Measurements from ENCODE around the gene CECR2.

CECR2 gene

DNA sequence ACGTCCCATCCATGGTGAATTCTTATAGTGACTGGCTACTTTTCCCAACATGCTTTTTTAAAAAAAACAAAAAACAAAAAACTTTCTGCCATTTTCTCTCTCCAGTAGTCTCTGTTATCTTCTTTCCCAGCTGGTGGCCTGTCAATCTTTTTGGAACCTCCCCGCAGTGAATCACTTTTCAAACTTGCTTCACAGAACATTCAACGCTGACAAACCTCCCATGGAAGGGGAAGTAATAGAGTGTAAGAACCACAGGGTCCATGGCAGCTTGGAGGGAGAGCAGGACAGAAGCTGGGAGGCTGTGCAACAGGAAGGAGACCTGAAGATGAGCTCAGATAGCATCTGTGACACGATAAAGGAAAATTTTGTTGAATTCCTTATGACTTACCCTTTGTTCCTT is 9.8 kb upstream of the CECR2 start:
- no peak for TF ChIP-seq FOXM1 (IDR thresholded peaks at IDR 0.05; ENCODE audit: borderline replicate concordance, low read depth)
- no peak for TF ChIP-seq CREB1 (IDR thresholded peaks at IDR 0.05; ENCODE audit: low read depth)
- TF ChIP-seq RAD21 (IDR thresholded peaks at IDR 0.05; ENCODE audit: low read depth): no peak
- TF ChIP-seq TEAD4 (IDR thresholded peaks at IDR 0.05): no peak
- no peak for TF ChIP-seq EGR1 (IDR thresholded peaks at IDR 0.05)
- TF ChIP-seq, protein P1, sequence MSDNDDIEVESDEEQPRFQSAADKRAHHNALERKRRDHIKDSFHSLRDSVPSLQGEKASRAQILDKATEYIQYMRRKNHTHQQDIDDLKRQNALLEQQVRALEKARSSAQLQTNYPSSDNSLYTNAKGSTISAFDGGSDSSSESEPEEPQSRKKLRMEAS (IDR thresholded peaks at IDR 0.05): no peak
- TF ChIP-seq, protein P2, sequence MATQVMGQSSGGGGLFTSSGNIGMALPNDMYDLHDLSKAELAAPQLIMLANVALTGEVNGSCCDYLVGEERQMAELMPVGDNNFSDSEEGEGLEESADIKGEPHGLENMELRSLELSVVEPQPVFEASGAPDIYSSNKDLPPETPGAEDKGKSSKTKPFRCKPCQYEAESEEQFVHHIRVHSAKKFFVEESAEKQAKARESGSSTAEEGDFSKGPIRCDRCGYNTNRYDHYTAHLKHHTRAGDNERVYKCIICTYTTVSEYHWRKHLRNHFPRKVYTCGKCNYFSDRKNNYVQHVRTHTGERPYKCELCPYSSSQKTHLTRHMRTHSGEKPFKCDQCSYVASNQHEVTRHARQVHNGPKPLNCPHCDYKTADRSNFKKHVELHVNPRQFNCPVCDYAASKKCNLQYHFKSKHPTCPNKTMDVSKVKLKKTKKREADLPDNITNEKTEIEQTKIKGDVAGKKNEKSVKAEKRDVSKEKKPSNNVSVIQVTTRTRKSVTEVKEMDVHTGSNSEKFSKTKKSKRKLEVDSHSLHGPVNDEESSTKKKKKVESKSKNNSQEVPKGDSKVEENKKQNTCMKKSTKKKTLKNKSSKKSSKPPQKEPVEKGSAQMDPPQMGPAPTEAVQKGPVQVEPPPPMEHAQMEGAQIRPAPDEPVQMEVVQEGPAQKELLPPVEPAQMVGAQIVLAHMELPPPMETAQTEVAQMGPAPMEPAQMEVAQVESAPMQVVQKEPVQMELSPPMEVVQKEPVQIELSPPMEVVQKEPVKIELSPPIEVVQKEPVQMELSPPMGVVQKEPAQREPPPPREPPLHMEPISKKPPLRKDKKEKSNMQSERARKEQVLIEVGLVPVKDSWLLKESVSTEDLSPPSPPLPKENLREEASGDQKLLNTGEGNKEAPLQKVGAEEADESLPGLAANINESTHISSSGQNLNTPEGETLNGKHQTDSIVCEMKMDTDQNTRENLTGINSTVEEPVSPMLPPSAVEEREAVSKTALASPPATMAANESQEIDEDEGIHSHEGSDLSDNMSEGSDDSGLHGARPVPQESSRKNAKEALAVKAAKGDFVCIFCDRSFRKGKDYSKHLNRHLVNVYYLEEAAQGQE (IDR thresholded peaks at IDR 0.05; ENCODE audit: low read depth): no peak
- TF ChIP-seq EP300 (IDR thresholded peaks at IDR 0.05; ENCODE audit: borderline replicate concordance): no peak

DNA sequence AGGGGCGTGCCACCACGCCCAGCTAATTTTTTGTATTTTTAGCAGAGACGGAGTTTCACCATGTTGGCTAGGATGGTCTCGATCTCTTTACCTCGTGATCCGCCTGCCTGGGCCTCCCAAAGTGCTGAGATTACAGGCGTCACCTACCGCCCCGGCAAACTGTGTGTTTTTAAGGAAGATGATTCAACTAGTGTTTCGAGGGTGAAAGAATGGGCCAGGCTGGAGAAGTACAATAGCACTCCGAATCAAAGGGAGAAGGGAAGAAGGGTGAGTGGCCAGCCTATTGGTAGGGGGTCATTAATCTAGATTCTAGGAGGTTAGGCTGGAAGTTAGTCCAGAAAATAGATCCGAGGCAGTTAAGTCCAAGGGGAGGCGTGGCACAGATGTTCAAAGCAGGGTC is 2.9 kb upstream of the CECR2 start:
- TF ChIP-seq YY1 (IDR thresholded peaks at IDR 0.05; ENCODE audit: low read depth) (no peak), TCF12 (IDR thresholded peaks at IDR 0.05; ENCODE audit: low read depth) (no peak)

DNA sequence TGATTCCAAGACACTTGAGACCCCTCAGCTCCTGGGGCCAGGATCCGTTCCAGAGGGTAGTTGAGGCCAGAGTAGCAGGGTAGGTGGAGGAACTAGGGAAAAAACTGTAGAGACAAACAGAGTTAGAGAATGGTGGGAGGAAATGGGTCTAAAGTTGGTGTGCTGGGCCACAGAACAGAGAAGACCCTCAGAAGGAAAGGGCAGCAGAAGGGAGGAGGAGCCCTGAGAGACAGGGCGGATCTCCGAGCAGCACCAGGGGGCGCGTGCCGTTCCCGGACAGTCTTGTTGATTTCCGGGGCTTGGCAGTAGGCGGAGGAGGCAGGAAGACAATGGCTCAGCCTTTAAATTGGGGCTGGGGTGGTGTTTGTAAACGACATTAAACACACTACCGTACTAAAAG is 2.4 kb upstream of the CECR2 start:
- no peak for TF ChIP-seq ZBTB7A (IDR thresholded peaks at IDR 0.05; ENCODE audit: low read depth)
- no peak for TF ChIP-seq NFIC (IDR thresholded peaks at IDR 0.05)
- TF ChIP-seq CEBPB (IDR thresholded peaks at IDR 0.05): no peak
- TF ChIP-seq CREB1 (IDR thresholded peaks at IDR 0.05; ENCODE audit: low read depth): no peak
- TF ChIP-seq TCF12 (IDR thresholded peaks at IDR 0.05; ENCODE audit: low read depth): no peak
- TF ChIP-seq EGR1 (IDR thresholded peaks at IDR 0.05): no peak
- TF ChIP-seq TAF1 (IDR thresholded peaks at IDR 0.05; ENCODE audit: low read depth): no peak
- TF ChIP-seq YY1 (IDR thresholded peaks at IDR 0.05; ENCODE audit: low read depth): no peak
- TF ChIP-seq EP300 (IDR thresholded peaks at IDR 0.05; ENCODE audit: borderline replicate concordance): no peak
- TF ChIP-seq, protein P1 (IDR thresholded peaks at IDR 0.05): no peak
- TF ChIP-seq RAD21 (IDR thresholded peaks at IDR 0.05; ENCODE audit: low read depth): no peak
- no peak for TF ChIP-seq TEAD4 (IDR thresholded peaks at IDR 0.05)
- TF ChIP-seq, protein P3, sequence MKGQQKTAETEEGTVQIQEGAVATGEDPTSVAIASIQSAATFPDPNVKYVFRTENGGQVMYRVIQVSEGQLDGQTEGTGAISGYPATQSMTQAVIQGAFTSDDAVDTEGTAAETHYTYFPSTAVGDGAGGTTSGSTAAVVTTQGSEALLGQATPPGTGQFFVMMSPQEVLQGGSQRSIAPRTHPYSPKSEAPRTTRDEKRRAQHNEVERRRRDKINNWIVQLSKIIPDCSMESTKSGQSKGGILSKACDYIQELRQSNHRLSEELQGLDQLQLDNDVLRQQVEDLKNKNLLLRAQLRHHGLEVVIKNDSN (IDR thresholded peaks at IDR 0.05): no peak
- no peak for TF ChIP-seq FOXM1 (IDR thresholded peaks at IDR 0.05; ENCODE audit: borderline replicate concordance, low read depth)
- TF ChIP-seq, protein P2 (IDR thresholded peaks at IDR 0.05; ENCODE audit: low read depth): no peak

DNA sequence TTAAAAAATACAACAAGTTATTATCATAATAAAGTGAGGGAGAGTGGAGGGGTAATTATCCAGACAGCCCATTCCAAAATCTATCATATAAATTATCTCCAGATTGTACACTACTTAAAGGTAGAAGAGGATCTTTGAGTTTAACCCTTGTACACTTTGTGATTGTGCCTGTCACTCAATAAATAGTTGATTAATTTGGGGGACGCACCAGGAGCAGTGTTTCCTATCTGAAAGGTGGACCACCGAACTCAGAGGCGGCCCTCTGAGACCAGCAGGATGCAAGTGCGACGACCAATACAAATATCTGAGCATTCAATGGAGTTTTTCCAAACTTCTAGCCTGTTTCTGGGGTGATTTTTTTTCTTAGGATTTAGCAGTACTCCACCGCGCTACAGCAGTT is 1.1 kb upstream of the CECR2 start:
- TF ChIP-seq, protein P2 (IDR thresholded peaks at IDR 0.05; ENCODE audit: low read depth): no peak

DNA sequence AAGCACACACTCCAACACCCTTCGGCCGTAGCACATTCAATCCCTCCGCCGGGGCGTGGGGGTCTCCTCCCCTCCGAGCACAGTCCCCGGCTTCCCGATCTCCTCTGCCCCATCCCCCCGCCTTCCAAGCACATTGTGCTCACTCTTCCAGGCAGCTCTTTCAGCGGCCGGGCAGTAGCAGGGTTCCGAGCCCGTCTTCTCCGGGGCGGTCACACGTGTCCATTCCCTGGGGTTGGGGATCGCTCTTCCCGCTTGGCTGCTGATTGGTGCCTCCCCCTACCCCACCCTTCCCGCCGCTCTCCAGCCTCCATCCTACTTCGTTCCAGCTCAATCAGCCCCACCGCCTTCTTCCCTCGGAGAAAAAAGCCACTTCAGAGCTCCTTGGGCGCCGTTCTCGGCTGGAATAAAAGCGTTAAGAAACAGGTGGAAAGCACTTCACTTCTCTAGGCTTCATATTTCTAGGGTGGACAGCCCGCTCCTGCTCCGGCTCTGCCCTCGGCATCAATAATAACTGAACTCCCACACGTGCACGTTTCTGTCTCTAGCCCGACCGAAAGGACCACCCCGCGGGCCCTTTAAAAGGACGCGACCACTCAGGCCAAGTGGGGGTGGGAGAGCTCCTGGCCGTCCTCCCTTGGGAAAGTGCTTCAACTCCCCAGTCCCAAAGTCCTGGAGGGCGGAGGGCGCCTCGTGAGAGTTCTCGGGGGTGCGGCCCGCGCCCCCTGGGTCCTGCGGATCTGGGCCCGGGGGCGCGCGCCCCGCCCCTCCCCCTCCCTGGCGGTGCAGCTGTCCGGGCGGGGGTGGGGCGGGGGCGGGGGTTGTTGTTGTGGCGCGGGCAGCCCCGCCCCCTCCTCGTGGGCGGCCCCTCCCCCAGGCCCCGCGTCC is 464 bp upstream of the CECR2 start:
- TF ChIP-seq, protein P3 (IDR thresholded peaks at IDR 0.05): no peak
- TF ChIP-seq EGR1 (IDR thresholded peaks at IDR 0.05): no peak
- TF ChIP-seq EP300 (IDR thresholded peaks at IDR 0.05; ENCODE audit: borderline replicate concordance): no peak
- no peak for TF ChIP-seq TCF12 (IDR thresholded peaks at IDR 0.05; ENCODE audit: low read depth)
- TF ChIP-seq, protein P1 (IDR thresholded peaks at IDR 0.05): no peak
- TF ChIP-seq NFIC (IDR thresholded peaks at IDR 0.05): no peak
- TF ChIP-seq ZBTB7A (IDR thresholded peaks at IDR 0.05; ENCODE audit: low read depth): no peak; the same call in 1 of the 2 replicates
- no peak for TF ChIP-seq TEAD4 (IDR thresholded peaks at IDR 0.05)
